ENCODE data around the gene HOXA13. TPM values are rescaled to one million over a fixed set of nuclear protein-coding genes. Genes with fewer than 3 reads are reported as not detected.

Gene HOXA13
- total RNA-seq, 2 experiments from 2014 or later: 0.32 to 0.54 TPM

GRCh38 chr7:27244488-27245123 lies 44.7 kb upstream of the HOXA13 start:
- Histone ChIP-seq H3K27ac (ENCODE audit: low read depth, low read length, poor library complexity, severe bottlenecking) (no peak overlapping the region), H4K20me1 (ENCODE audit: insufficient read depth, low read length) (no peaks in the 10 kb centered on the region), H3K4me1 (ENCODE audit: insufficient read depth, low read length, poor library complexity, severe bottlenecking) (no peaks in the 10 kb centered on the region), H3K79me2 (ENCODE audit: insufficient read depth, low read depth, low read length) (no peaks in the 10 kb centered on the region), H3K4me3 (ENCODE audit: low read depth, low read length, poor library complexity, severe bottlenecking) (no peak overlapping the region), H3K9me3 (ENCODE audit: low read length) (no peaks in the 10 kb centered on the region), H2AFZ (ENCODE audit: low read length) (no peak overlapping the region), H3K4me2 (ENCODE audit: low read length) (no peak overlapping the region), H3K9me2 (ENCODE audit: insufficient read depth, low read length) (no peaks in the 10 kb centered on the region), H3K36me3 (ENCODE audit: insufficient read depth, low read length) (no peaks in the 10 kb centered on the region)
- ChIA-PET CTCF (ENCODE audit: unreplicated experiment) (no interaction called here), POLR2A (no interaction called here)
- TF ChIP-seq CTCF (conservative IDR thresholded peaks at IDR 0.05; ENCODE audit: low read length): no peak
- intact Hi-C loops (cut with micrococcal nuclease; ENCODE audit: unreplicated experiment): no loop called here
- BruUV-seq (replicated peaks): no TSS peak
- DNase-seq (ENCODE audit: low spot score): no peak

GRCh38 chr7:27243340-27244163 lies 43.7 kb upstream of the HOXA13 start:
- POLR2A ChIA-PET: no interaction called here
- Histone ChIP-seq H3K9me2 (ENCODE audit: insufficient read depth, low read length) (no peaks in the 10 kb centered on the region), H3K4me3 (ENCODE audit: low read depth, low read length, poor library complexity, severe bottlenecking) (no peak overlapping the region), H3K27ac (ENCODE audit: low read depth, low read length, poor library complexity, severe bottlenecking) (no peak overlapping the region), H3K79me2 (ENCODE audit: insufficient read depth, low read depth, low read length) (no peaks in the 10 kb centered on the region), H3K36me3 (ENCODE audit: insufficient read depth, low read length) (no peaks in the 10 kb centered on the region), H3K4me2 (ENCODE audit: low read length) (no peak overlapping the region), H2AFZ (ENCODE audit: low read length) (no peak overlapping the region), H4K20me1 (ENCODE audit: insufficient read depth, low read length) (no peaks in the 10 kb centered on the region), H3K9me3 (ENCODE audit: low read length) (no peaks in the 10 kb centered on the region), H3K4me1 (ENCODE audit: insufficient read depth, low read length, poor library complexity, severe bottlenecking) (no peaks in the 10 kb centered on the region)
- CTCF ChIA-PET (ENCODE audit: unreplicated experiment): no interaction called here
- TF ChIP-seq EZH2phosphoT487 (IDR thresholded peaks at IDR 0.05; ENCODE audit: borderline replicate concordance, low read depth, low read length) (no peak), CTCF (conservative IDR thresholded peaks at IDR 0.05; ENCODE audit: low read length) (no peak)
- intact Hi-C loops (cut with micrococcal nuclease; ENCODE audit: unreplicated experiment): no loop called here
- DNase-seq (ENCODE audit: low spot score): no peak
- no TSS peak for BruUV-seq (replicated peaks)

All from OCI-LY7 (cell line).